Esophagus squamous epithelium (tissue), 5 donors: ENCODE data around the gene DLGAP1. TPM values are rescaled to one million over a fixed set of nuclear protein-coding genes. Genes with fewer than 3 reads are reported as not detected.

ENCODE experiments used
- DNase-seq: peaks from one replicate; lab custom pipeline; 2025; lab: John Stamatoyannopoulos, UW
- H3K27ac ChIP-seq, 4 donors: fragments of 200-600 bp; sonication (generic); one replicate each; pipeline ENCODE4 v1.5.1; 2016 to 2019; ENCODE audit warnings: mild to moderate bottlenecking in 1 of 4
- H3K27me3 ChIP-seq, 4 donors: fragments of 200-600 bp; sonication (generic); 1 replicate in 3 of 4; 2 replicates in 1 of 4; pipeline versions ENCODE4 v1.5.1 to v1.6.0; 2017 to 2021; ENCODE audit warnings: antibody characterized with exemption in 1 of 4
- H3K36me3 ChIP-seq, 3 donors: fragments of 200-600 bp; sonication (generic); one replicate each; pipeline ENCODE4 v1.5.1; 2016 to 2019
- H3K4me1 ChIP-seq, 3 donors: fragments of 200-600 bp; sonication (generic); one replicate each; pipeline ENCODE4 v1.5.1; 2017 to 2019
- H3K4me3 ChIP-seq, 4 donors: fragments of 200-600 bp; sonication (generic); 1 replicate in 3 of 4; 2 replicates in 1 of 4; pipeline ENCODE4 v1.5.1; 2016 to 2019; ENCODE audit warnings: mild to moderate bottlenecking in 2 of 4, moderate library complexity in 1 of 4
- H3K9me3 ChIP-seq, 3 donors: fragments of 200-600 bp; sonication (generic); one replicate each; pipeline ENCODE4 v1.5.1; 2016 to 2019
- CTCF ChIP-seq, 6 experiments: fragments of 450-650 bp in 4 of 6; fragments of 200-600 bp in 2 of 6; sonication (generic) in 2 of 6; IDR thresholded peaks; one replicate each; pipeline ENCODE4 v1.5.1; 2016 to 2019; ENCODE audit warnings: antibody characterized with exemption in 6 of 6, mild to moderate bottlenecking in 4 of 6, moderate library complexity in 4 of 6
- POLR2A ChIP-seq, 4 donors: fragments of 450-650 bp; IDR thresholded peaks; one replicate each; pipeline ENCODE4 v1.6.1; 2017; ENCODE audit warnings: antibody characterized with exemption in 4 of 4, mild to moderate bottlenecking in 4 of 4, moderate library complexity in 3 of 4
- WGBS, 2 donors: methylation state at CpG; one replicate each; pipeline ENCODE4 v1.1.5; 2018; 5-methylcytosine and 5-hydroxymethylcytosine counted together
- intact Hi-C: fragments of 100-400 bp; cut with DNase I; formaldehyde crosslinking; loops from one replicate; pipeline ENCODE4 v1.15.0; 2022
- total RNA-seq, 4 donors: library from RNA; depleted of rRNA; stranded (reverse); fragments of >200 nt; gene quantifications; one replicate each; pipeline ENCODE4 v1.1.0, GENCODE V29; 2016
- donor health status: DM: yes; HTN: yes; CAD: no.

DLGAP1 gene
- total RNA-seq, 4 donors from 2014 or later = 0.09 to 1.5 (median 0.52) TPM

- no peaks in the 10 kb centered on the region for H3K36me3 ChIP-seq
- no peaks in the 10 kb centered on the region for H3K9me3 ChIP-seq
- H3K27me3 ChIP-seq = no peaks in the 10 kb centered on the region
- no peak for DNase-seq
- no peak overlapping the region for H3K4me3 ChIP-seq
- H3K4me1 ChIP-seq = peaks cover 0 to 16% (median 7%) of the 10 kb centered on the region in 3 donors
- TF ChIP-seq CTCF (IDR thresholded peaks at IDR 0.05) (no peak), POLR2A (IDR thresholded peaks at IDR 0.05) (no peak)
- intact Hi-C loops = no loop called here
- no peak overlapping the region for H3K27ac ChIP-seq
These were observed 470.1 kb downstream of the DLGAP1 start for GRCh38 chr18:3985020-3985419.

- peaks cover 0 to 16% (median 7%) of the 10 kb centered on the region in 3 donors for H3K4me1 ChIP-seq
- WGBS, 2 donors = 71 to 76% methylated on average over 3 of the region's 3 CpGs
- no peaks in the 10 kb centered on the region for H3K36me3 ChIP-seq
- peaks cover 0 to 1% (median 0%) of the 10 kb centered on the region in 3 donors for H3K9me3 ChIP-seq
- TF ChIP-seq CTCF (IDR thresholded peaks at IDR 0.05) (no peak), POLR2A (IDR thresholded peaks at IDR 0.05) (no peak)
- no peak for DNase-seq
- H3K27ac ChIP-seq = no peak overlapping the region
- H3K27me3 ChIP-seq = no peaks in the 10 kb centered on the region
- no peak overlapping the region for H3K4me3 ChIP-seq
- intact Hi-C loops = no loop called here
These were observed 470.8 kb downstream of the DLGAP1 start for GRCh38 chr18:3984163-3984757.

GRCh38 chr18:3983351-3983969 is 471.6 kb downstream of the DLGAP1 start:
- intact Hi-C loops = no loop called here

GRCh38 chr18:3982541-3982940 is 472.6 kb downstream of the DLGAP1 start:
- Histone ChIP-seq H3K27ac (no peak overlapping the region), H3K9me3 (peaks cover 0 to 9% (median 4%) of the 10 kb centered on the region in 3 donors), H3K4me3 (no peak overlapping the region), H3K4me1 (peaks cover 0 to 16% (median 7%) of the 10 kb centered on the region in 3 donors), H3K27me3 (no peaks in the 10 kb centered on the region), H3K36me3 (no peaks in the 10 kb centered on the region)
- TF ChIP-seq CTCF (IDR thresholded peaks at IDR 0.05) (no peak), POLR2A (IDR thresholded peaks at IDR 0.05) (no peak)
- 66 to 75% methylated on average over 3 of the region's 3 CpGs for WGBS, 2 donors
- no peak for DNase-seq
- intact Hi-C loops = no loop called here

More at GRCh38 chr18:3983351-3983969, 471.6 kb downstream of the DLGAP1 start:
- H3K36me3 ChIP-seq = no peaks in the 10 kb centered on the region
- peaks cover 0 to 9% (median 4%) of the 10 kb centered on the region in 3 donors for H3K9me3 ChIP-seq
- DNase-seq = no peak
- no peaks in the 10 kb centered on the region for H3K27me3 ChIP-seq
- TF ChIP-seq CTCF (IDR thresholded peaks at IDR 0.05) = no peak
- TF ChIP-seq POLR2A (IDR thresholded peaks at IDR 0.05) = no peak
- WGBS, 2 donors = 12 to 21% methylated on average over 5 of the region's 5 CpGs
- H3K4me3 ChIP-seq = no peak overlapping the region
- H3K27ac ChIP-seq = no peak overlapping the region
- H3K4me1 ChIP-seq = peaks cover 0 to 16% (median 7%) of the 10 kb centered on the region in 3 donors

- Histone ChIP-seq H3K27ac (no peak overlapping the region), H3K36me3 (no peaks in the 10 kb centered on the region), H3K4me1 (peaks cover 0 to 9% (median 0%) of the 10 kb centered on the region in 3 donors), H3K9me3 (peaks cover 0 to 9% (median 4%) of the 10 kb centered on the region in 3 donors), H3K27me3 (no peaks in the 10 kb centered on the region), H3K4me3 (no peak overlapping the region)
- DNase-seq = no peak
- TF ChIP-seq CTCF (IDR thresholded peaks at IDR 0.05) (no peak), POLR2A (IDR thresholded peaks at IDR 0.05) (no peak)
- 90 to 98% methylated on average over 3 to 4 of the region's 4 CpGs for WGBS, 2 donors
- intact Hi-C loops = no loop called here
These were observed 476.1 kb downstream of the DLGAP1 start for GRCh38 chr18:3979024-3979423.
